NOMO-1 (cell line): ENCODE data around the gene SOD1.
"Not testable (repeated sequence)": the region's sequence is repeated elsewhere in the genome, so short reads cannot be mapped to it uniquely, and the experiment has no call there.

Experiments used
- DNase-seq, 2 experiments: peaks; one replicate each; lab custom pipeline; 2025; ENCODE audit not compliant: unreplicated experiment in 2 of 2; lab: John Stamatoyannopoulos, UW

The SOD1 gene

DNA sequence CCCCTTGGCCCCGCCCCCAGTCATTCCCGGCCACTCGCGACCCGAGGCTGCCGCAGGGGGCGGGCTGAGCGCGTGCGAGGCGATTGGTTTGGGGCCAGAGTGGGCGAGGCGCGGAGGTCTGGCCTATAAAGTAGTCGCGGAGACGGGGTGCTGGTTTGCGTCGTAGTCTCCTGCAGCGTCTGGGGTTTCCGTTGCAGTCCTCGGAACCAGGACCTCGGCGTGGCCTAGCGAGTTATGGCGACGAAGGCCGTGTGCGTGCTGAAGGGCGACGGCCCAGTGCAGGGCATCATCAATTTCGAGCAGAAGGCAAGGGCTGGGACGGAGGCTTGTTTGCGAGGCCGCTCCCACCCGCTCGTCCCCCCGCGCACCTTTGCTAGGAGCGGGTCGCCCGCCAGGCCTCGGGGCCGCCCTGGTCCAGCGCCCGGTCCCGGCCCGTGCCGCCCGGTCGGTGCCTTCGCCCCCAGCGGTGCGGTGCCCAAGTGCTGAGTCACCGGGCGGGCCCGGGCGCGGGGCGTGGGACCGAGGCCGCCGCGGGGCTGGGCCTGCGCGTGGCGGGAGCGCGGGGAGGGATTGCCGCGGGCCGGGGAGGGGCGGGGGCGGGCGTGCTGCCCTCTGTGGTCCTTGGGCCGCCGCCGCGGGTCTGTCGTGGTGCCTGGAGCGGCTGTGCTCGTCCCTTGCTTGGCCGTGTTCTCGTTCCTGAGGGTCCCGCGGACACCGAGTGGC, at the start of gene SOD1:
Gene SOD1 (plus strand): TSS at position 158 of the 723 bp plus-strand sequence. CDS start 77 bp downstream, at position 235.
- peak; percentile 90 to 97 for DNase-seq

DNA sequence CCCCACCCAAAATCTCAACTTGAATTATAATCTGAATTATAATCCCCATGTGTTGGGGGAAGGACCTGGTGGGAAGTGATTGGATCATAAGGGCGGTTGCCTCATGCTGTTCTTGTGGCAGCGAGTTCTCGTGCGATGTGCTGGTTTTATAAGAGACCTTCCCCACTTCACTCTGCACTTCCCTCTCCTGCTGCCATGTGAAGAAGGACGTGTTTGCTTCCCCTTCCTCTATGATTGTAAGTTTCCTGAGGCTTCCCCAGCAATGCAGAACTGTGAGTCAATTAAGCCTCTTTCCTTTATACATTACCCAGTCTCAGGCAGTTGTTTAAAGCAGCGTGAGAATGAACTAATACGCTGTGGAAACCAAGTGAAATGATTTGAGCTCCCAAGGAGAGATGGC, 48.0 kb upstream of the SOD1 start:
- no peak for DNase-seq

DNA sequence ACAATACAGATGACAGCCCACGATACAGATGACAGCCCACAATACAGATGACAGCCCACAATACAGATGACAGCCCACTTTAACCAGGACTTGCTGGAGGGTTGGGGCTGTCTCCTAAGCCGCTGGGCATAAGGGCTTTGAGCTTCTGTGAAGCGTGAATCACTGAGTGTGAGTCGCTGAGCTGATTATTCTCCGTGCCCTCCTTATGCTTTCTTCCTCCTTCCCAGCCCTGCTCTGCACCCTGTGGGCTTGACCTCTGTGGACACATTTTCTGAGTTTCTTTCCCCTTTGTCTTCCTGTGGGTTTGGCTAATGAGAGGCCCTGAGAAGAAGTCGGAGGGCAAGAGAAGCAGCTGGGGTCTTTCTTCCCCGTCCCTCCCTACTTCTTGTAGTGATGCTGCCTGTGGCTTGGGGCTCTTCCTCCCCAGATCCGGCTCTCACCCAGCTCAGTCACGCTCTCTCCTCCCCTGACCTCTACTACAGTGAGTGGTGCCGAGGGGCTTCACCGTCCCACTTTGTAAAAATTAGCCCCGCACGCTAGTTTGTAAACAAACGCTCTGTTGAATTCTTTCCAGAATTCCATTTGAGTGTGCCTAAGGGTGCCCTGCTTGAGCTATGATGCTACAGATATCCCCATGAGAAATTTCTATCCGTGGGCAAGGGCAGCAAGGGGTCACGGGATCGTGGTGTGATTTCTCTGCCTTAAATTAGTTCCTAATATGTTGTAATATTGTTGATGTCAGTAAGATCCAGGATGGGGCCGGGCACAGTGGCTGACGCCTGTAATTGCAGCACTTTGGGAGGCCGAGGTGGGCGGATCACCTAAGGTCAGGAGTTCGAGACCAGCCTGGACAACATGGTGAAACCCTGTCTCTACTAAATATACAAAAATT, 46.4 kb upstream of the SOD1 start:
- DNase-seq: peak; percentile 5 to 24

DNA sequence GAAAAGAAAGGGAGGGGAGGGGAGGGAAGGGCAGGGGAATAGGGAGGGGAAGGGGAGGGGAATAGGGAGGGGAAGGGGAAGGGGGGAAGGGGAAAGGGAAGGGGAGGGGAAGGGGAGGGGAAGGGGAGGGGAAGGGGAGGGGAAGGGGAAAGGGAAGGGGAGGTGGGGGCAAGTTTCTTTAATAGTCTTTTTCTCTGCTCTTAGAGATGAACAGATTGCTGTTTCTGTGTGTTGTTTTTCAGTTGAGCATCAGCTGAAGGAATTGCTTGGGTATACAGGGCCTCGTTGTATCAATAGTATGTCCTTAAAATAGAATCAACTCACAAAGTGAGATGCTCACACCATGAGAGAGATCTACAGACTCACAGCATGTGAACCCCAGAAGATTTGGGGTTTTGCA, 44.8 kb upstream of the SOD1 start:
- no peak for DNase-seq

DNA sequence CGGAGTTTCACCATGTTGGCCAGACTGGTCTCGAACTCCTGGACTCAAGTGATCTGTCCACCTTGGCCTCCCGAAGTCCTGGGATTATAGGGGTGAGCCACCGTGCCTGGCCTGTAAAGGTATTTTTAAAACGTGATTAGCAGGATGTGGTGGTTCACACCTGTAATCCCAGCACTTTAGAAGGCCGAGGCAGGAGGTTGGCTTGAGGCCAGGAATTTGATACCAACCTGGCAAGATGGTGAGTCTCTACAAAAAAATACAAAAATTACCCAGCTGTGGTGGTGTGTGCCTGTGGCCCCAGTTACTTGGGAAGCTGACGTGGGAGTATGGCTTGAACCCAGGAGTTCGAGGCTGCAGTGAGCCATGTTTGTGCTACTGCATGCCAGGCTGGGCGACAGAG, 43.3 kb upstream of the SOD1 start:
- no peak for DNase-seq

DNA sequence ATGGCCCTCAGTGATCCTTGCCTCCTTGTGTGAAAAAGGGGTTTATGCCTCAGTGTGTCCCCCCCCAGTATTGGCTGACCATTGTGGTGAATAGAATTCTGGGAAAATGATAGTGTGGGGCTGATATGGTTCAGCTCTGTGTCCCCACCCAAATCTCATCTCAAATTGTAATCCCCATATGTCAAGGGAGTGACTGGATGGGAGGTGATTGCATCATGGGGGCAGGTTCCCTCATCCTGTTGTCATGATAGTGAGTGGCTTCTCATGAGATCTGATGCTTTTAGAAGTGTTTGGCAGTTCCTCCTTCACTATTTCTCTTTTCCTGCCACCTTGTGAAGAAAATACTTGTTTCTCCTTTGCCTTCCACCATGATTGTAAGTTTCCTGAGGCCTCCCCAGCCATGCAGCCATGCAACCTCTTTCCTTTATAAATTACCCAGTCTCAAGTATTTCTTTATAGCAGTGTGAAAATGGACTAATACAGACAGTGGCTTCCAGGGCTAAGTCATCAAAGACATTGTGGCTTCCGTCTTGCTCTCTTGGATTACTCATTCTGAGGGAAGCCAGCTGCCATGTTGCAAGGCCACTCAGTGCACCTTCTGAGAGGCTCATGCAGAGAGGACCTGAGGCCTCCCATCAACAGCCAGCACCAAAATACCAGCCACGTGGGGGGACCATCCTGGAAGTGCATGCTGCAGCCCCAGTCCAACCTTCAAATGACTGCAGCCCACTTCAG, 40.6 kb upstream of the SOD1 start:
- no peak for DNase-seq

DNA sequence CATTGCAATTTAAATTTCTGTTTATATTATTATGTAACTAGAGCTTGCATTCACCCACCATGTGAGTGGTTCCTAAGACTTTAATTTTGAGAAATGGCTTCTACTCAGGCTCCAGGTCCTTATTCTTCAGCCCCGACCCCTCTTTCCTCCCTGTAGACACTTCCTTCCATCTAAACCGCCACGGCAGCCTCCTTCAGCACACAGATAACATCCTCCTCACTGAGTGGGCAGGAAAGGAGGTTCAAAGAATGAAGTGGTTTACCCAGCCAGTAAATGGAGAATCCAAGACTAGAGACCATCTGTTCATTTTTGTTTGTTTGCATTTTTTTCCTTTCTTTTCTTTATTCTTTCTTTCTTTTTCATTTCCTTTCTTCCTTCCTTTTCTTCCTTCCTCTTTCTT, 37.1 kb upstream of the SOD1 start:
- DNase-seq: no peak

DNA sequence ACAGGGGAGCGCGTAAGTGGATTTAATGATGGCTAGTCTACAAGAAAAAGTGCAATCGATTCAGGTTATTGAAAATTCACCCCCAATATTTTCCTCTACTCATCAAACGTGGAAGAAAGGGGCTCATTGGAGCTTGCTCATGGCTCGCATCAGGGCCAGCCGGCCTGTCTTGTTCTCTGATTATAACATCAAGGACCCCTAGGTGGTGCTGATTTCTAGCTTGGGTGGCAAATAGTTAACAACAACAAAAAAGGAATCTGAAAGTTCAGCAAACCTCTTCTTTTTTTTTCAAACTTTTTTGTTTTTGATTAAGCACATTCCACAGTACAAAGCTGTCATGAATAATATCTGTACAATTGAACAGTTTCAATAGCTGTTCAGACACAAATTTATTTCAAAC, 35.8 kb upstream of the SOD1 start:
- DNase-seq: no peak

DNA sequence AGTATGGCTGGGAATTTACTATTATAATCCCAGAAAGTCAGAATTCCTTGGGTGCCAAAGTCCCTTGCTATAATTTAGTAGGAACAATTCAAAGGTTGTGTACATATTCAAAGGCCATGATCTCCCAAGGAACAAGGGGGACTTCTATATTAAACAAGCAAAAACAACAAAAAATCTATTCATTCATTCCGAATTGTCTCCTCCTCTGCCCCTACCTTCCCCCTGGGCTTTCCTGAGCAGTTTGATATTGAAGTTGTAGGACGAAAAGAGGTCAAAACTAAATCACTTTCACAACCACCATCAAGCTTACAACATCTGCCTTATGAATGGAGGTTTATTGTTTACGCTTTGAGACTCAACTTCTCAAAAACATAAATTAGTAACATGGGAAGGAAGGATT, 35.3 kb upstream of the SOD1 start:
- DNase-seq: no peak

DNA sequence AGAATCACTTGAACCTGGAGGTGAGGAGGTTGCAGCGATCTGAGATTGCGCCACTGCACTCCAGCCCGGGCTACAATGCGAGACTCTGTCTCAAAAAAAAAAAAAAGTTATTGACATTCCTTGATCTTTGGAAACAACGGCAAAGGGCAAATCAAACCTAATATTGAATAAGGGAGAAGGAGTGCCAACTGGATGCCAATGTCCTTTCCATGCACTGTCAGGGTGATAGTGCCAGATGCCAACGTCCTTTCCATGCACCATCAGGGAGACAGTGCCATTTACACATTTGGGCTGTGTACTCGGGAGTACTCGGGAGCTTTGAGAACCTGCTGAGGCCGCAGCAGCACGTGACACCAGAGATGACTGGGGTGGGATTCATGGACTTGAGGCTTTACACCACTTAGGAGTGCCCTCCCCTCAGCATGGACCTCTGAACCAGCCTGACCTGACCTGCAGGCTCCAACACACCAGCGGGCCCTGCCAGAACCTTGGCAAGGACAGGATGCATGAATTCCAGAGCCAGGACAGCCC, 34.5 kb upstream of the SOD1 start:
- no peak for DNase-seq

DNA sequence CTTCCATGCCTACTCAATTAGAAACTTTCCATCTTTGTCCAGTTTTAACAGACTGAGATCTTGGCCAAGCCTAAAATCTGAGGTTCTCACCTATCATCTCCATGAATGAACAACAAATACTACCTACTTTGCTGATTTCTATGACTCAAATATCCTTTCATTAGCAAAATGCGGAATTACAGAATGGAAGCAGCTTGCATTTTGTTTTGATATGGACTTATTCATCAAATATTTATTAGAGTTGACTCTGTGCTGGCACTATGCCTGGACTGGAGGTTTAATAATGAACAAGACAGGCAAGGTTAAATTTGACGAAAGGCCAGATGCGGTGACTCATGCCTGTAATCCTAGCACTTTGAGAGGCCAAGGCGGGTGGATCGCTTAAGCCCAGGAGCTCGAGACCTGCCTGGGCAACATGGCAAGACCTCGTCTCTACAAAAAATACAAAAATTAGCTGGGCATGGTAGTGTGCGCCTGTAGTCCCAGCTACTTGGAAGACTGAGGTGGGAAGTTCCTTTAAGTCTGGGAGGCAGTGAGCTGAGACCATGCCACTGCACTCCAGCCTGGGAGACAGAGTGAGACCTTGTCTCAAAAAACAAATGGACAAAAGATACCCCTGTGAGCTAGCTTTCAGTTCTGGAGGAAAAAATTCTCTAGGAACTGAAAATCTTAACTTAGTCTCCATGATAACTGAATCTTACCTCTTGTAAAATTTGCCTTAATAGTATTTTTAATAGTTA, 29.4 kb upstream of the SOD1 start:
- no peak for DNase-seq

DNA sequence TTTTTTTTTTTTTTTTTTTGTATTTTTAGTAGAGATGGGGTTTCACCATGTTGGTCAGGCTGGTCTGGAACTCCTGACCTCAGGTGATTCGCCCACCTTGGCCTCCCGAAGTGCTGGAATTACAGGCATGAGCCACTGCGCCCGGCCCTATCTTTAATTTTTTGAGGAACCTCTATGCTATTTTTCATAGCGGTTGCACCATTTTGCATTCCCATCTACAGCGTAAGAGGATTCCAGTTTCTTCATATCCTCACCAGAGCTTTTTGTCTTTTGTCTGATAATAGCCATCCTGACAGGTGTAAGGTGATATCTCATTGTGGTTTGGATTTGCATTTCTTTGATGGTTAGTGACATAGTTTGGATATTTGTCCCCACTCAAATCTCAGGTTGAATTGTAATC, 27.6 kb upstream of the SOD1 start:
- DNase-seq: not testable (repeated sequence)

DNA sequence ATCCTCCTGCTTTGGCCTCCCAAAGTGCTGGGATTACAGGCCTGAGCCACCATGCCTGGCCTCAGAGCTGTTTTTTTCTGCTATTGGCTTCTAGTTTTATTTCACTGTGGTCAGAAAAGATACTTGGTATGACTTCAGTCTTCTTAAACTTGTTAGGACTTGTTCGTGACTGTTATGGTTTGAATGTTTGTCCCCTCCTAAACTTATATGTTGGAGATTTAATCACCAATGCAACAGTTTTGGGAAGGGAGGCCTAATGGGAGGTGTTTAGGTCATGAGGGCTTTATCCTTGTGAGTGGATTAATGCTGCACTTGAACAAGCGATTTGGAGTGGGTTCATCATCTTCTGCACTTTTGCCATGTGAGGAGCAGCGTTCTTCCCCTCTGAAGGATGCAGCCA, 24.5 kb upstream of the SOD1 start:
- no peak for DNase-seq

DNA sequence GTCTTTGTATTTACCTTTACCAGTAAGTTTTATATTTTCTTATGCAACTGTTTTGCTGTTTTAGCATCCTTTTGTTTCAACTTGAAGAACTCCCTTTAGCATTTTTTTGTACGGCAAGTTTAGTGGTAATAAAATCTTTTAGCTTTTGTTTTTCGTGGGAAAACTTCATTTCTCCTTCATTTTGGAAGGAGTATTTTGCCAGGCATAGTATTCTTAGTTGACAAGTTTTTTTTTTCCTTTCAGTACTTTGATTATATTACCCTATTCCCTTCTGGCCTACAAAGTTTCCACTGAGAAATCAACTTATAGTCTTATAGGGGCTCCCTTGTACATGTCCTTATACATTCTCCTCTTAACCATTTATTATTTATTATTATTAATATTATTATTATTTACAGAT, 22.6 kb upstream of the SOD1 start:
- no peak for DNase-seq

DNA sequence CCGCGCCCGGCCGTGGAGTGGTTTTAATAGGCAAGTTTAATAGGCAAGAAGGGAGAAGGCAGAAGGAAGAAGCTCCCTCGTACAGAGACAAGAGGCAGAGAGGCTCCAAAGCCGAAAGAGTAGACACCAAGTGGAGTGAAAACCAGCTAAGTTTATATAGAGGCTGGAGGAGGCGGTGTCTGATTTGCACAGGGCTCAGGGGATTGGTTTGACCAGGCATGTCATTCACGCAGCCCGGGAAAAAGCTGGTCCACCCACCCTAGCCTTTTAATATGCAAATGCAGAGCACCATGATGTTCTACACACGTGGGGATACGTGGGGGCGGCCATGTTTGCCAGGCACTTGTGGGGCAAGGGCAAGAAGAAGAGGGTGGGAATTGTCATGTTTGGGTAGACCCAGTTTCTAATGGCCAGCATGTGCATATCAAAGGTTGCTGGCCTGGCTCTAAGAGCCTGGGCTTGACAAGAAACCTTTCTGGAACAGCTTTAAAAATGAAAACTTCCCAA, 18.0 kb upstream of the SOD1 start:
- DNase-seq: no peak

DNA sequence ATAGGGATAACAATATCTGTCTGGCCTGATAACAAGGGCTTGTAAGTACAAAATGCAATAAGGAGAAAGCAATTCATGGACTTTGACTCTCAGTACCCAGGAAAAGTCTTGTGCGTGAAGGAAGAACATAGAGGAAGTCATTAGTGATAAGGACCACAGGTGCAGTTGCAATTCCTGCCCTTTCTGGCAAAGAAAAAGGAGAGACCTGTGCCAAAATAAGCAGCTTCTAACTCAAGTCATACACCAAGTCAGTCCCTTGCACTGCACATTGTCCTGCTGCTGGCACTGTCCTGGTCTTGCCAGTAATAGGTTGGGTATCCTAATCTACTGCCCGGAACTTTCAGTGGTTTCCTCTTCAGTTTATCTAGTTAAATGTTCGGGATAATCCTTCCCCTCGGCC, 14.8 kb upstream of the SOD1 start:
- no peak for DNase-seq

DNA sequence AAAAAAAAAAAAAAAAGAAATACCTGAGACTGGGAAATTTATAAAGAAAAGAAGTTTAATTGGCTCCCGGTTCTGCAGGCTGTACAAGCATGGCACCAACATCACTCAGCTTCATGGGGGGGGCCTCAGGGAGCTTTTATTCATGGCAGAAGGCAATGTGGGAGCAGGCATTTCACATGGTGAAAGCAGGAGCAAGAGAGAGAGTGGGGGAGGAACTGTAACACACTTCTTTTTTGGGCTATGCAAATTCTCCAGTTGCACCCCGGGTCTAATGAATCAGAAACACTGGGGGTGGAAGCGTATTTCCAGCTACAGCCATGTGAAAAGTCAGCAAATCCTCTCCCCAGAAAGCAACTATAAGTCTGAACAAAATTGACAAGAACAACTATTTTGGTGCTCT, 11.8 kb upstream of the SOD1 start:
- DNase-seq: no peak

DNA sequence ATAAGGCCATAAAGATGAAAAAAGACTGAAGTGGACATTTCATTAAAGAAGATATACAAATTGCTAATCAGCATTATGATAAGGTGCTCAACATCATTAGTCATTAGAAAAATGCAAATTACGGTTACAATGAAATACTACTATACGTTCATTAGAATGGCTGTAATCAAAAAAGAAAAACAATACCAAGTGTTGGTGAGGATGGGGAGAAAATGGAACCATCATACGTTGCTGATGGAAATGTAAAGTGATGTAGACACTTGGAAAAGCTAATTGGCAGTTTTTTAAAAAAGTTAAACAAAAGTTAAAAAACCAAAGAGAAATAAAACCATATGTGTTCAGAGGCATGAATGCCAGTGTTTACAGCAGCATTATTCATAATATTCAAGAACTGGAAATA, 8.6 kb upstream of the SOD1 start:
- no peak for DNase-seq

DNA sequence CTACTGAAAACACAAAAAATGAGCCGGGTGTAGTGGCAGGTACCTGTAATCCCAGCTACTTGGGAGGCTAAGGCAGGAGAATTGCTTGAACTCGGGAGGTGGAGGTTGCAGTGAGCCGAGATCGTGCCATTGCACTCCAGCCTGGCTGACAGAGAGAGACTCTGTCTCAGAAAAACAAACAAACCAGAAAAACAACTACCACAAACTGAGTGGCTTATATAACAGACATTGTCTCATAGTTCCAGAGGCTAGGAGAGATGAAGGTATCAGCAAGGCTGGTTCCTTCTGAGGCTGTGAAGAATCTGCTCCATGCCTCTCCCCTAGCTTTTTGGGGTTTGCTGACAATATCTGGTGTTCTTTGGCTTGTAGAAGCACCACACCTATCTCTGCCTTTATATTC, 8.0 kb upstream of the SOD1 start:
- DNase-seq: not testable (repeated sequence)

DNA sequence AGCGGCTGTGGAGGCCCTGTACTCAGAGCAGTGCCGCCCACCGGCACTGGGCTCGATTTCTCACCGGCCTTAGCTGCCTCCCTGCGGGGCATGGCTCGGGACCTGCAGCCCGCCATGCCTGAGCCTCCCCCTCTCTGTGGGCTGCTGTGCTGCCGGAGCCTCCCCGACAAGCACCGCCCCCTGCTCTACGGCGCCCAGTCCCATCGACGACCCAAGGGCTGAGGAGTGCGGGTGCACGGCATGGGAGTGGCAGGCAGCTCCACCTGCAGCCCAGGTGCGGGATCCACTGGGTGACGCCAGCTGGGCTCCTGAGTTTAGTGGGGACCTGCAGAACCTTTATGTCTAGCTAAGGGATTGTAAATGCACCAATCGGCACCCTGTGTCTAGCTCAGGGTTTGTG, 5.2 kb upstream of the SOD1 start:
- no peak for DNase-seq
